ENCODE measurements around the gene MUC5B.

The MUC5B gene

GRCh38 chr11:1218256-1218787 is 4.5 kb upstream of the MUC5B start:
- TF ChIP-seq CTCF (IDR thresholded peaks at IDR 0.05; ENCODE audit: borderline replicate concordance, insufficient read depth, low read depth, low read length), result no peak
- H3K4me3 ChIP-seq (ENCODE audit: low read depth, low read length), result no peak overlapping the region

- no peak for TF ChIP-seq CTCF (IDR thresholded peaks at IDR 0.05; ENCODE audit: borderline replicate concordance, insufficient read depth, low read depth, low read length)
- H3K4me3 ChIP-seq (ENCODE audit: low read depth, low read length), result no peak overlapping the region
Measured at GRCh38 chr11:1218788-1219445, 3.9 kb upstream of the MUC5B start.

- no peak overlapping the region for H3K4me3 ChIP-seq (ENCODE audit: low read depth, low read length)
Measured at GRCh38 chr11:1219446-1219833, 3.4 kb upstream of the MUC5B start.

GRCh38 chr11:1219834-1220815 is 2.7 kb upstream of the MUC5B start:
- TF ChIP-seq CTCF (IDR thresholded peaks at IDR 0.05; ENCODE audit: borderline replicate concordance, insufficient read depth, low read depth, low read length), result no peak
- H3K4me3 ChIP-seq (ENCODE audit: low read depth, low read length), result no peak overlapping the region

More at GRCh38 chr11:1219446-1219833, 3.4 kb upstream of the MUC5B start:
- no peak for TF ChIP-seq CTCF (IDR thresholded peaks at IDR 0.05; ENCODE audit: borderline replicate concordance, insufficient read depth, low read depth, low read length)

GRCh38 chr11:1220941-1221721 is 1.7 kb upstream of the MUC5B start:
- no peak for TF ChIP-seq CTCF (IDR thresholded peaks at IDR 0.05; ENCODE audit: borderline replicate concordance, insufficient read depth, low read depth, low read length)
- no peak overlapping the region for H3K4me3 ChIP-seq (ENCODE audit: low read depth, low read length)

GRCh38 chr11:1221848-1222311 is 986 bp upstream of the MUC5B start:
- H3K4me3 ChIP-seq (ENCODE audit: low read depth, low read length), result no peak overlapping the region
- TF ChIP-seq CTCF (IDR thresholded peaks at IDR 0.05; ENCODE audit: borderline replicate concordance, insufficient read depth, low read depth, low read length), result no peak
